GM12878 (cell line): ENCODE data around the gene LIN7B. TPM values are rescaled to one million over a fixed set of nuclear protein-coding genes. Genes with fewer than 3 reads are reported as not detected.

Source experiments
- ATAC-seq: fragments of 200-7000 bp; cut with Tn5 transposase; 3 replicates; pipeline ENCODE4 v1.9.1; 2020; ENCODE audit warnings: mild to moderate bottlenecking, moderate library complexity
- BruUV-seq: library from RNA; stranded (reverse); fragments of 400-500 nt; replicated peaks from 2 replicates; lab custom pipeline; 2021; lab: Mats Ljungman, UMichigan
- CTCF ChIA-PET: fragments of 300-600 bp; sonication (Branson Sonifier 250); formaldehyde crosslinking; extraction: SDS; loops from one replicate; lab custom pipeline; 2021; ENCODE audit warnings: inconsistent platforms; lab: Yijun Ruan, JAX
- POLR2A ChIA-PET: fragments of 350-600 bp; formaldehyde crosslinking; extraction: SDS; loops from one replicate; lab custom pipeline; 2021; ENCODE audit warnings: inconsistent platforms; lab: Charles Lee
- RAD21 ChIA-PET: fragments of 300-600 bp; sonication (Branson Sonifier 250); formaldehyde crosslinking; loops from one replicate; lab custom pipeline; 2023; ENCODE audit warnings: antibody characterized with exemption; ENCODE audit not compliant: unreplicated experiment; lab: Charles Lee
- SMC1A ChIA-PET: fragments of 300-600 bp; sonication (Branson Sonifier 250); formaldehyde crosslinking; loops from one replicate; lab custom pipeline; 2023; ENCODE audit not compliant: unreplicated experiment, uncharacterized antibody; lab: Charles Lee
- DNase-seq: peaks from one replicate; pipeline ENCODE4 v3.0.0-alpha.2; 2011; ENCODE audit warnings: low read depth, low spot score
- FAIRE-seq: peaks from 3 replicates; lab custom pipeline; 2011; peaks lifted over from hg19 to GRCh38; lab: Jason Lieb, UNC
- H2AFZ ChIP-seq: 2 replicates; pipeline ENCODE4 v1.6.0; 2011; ENCODE audit warnings: low read depth, low read length, control low read depth; ENCODE audit not compliant: control insufficient read depth
- H3K27ac ChIP-seq: 2 replicates; pipeline ENCODE4 v1.5.1; 2011; ENCODE audit warnings: control low read depth; ENCODE audit not compliant: control insufficient read depth, insufficient read depth
- H3K27me3 ChIP-seq, 2 experiments: replicated peaks in 1 of 2; 2 replicates each; pipeline versions ENCODE4 v1.6.0 to v1.6.1; 2011; ENCODE audit warnings: low read length in 1 of 2; ENCODE audit not compliant: control insufficient read depth in 2 of 2, insufficient read depth in 2 of 2
- H3K36me3 ChIP-seq, 2 experiments: 2 replicates each; pipeline ENCODE4 v1.5.1; 2011; ENCODE audit warnings: low read length in 1 of 2; ENCODE audit not compliant: control insufficient read depth in 2 of 2, insufficient read depth in 2 of 2
- H3K4me1 ChIP-seq: 2 replicates; pipeline ENCODE4 v1.6.1; 2011; ENCODE audit warnings: mild to moderate bottlenecking, low read length, moderate library complexity, mixed read lengths; ENCODE audit not compliant: control insufficient read depth, insufficient read depth
- H3K4me2 ChIP-seq: 2 replicates; pipeline ENCODE4 v1.6.0; 2011; ENCODE audit warnings: control low read depth; ENCODE audit not compliant: control insufficient read depth, insufficient read depth
- H3K4me3 ChIP-seq: fragments of 200-600 bp; sonication (generic); 2 replicates; pipeline ENCODE4 v1.5.1; 2016
- H3K79me2 ChIP-seq: 2 replicates; pipeline ENCODE4 v1.6.0; 2011; ENCODE audit warnings: low read length; ENCODE audit not compliant: control insufficient read depth, insufficient read depth
- H3K9ac ChIP-seq: 2 replicates; pipeline ENCODE4 v1.8.0; 2011; ENCODE audit warnings: low read length, control low read depth, mixed read lengths; ENCODE audit not compliant: control insufficient read depth, insufficient read depth
- H3K9me3 ChIP-seq: replicated peaks from 3 replicates; pipeline ENCODE4 v1.5.1; 2011; ENCODE audit warnings: mild to moderate bottlenecking, low read length; ENCODE audit not compliant: control insufficient read depth, insufficient read depth
- H4K20me1 ChIP-seq: 2 replicates; pipeline ENCODE4 v1.6.0; 2011; ENCODE audit not compliant: control insufficient read depth, insufficient read depth
- BHLHE40 ChIP-seq, 2 experiments: fragments of 450-650 bp in 1 of 2; IDR thresholded peaks; 2 replicates each; pipeline ENCODE4 v1.6.1; 2011 to 2017; ENCODE audit warnings: low read depth in 2 of 2, borderline replicate concordance in 1 of 2, improper control_type of control experiment in 1 of 2, low read length in 1 of 2, mild to moderate bottlenecking in 1 of 2
- BRCA1 ChIP-seq: IDR thresholded peaks from 2 replicates; pipeline ENCODE4 v1.6.1; 2011; ENCODE audit warnings: low read depth, low read length, improper control_type of control experiment
- NFYA ChIP-seq: IDR thresholded peaks from 2 replicates; pipeline ENCODE4 v1.6.1; 2011; ENCODE audit warnings: low read depth, mild to moderate bottlenecking, low read length, improper control_type of control experiment, borderline replicate concordance
- RELA ChIP-seq: fragments of 450-650 bp; IDR thresholded peaks from 2 replicates; pipeline ENCODE4 v1.8.0; 2014; ENCODE audit warnings: borderline replicate concordance; ENCODE audit not compliant: partially characterized antibody
- WGBS: methylation state at CpG from one replicate; pipeline ENCODE4 v1.1.6; 2016; ENCODE audit warnings: low lambda C conversion rate; ENCODE audit not compliant: insufficient replicate concordance, insufficient coverage; ENCODE audit errors: missing lambda C conversion rate; 5-methylcytosine and 5-hydroxymethylcytosine counted together
- in situ Hi-C: fragments of 300-500 bp; cut with MboI; formaldehyde crosslinking; loops from 9 replicates; pipeline ENCODE4 v1.14.3; 2018; ENCODE audit warnings: mixed read lengths
- intact Hi-C: fragments of 100-400 bp; cut with micrococcal nuclease; formaldehyde crosslinking; loops from one replicate; pipeline ENCODE4 v1.14.2; 2022; ENCODE audit not compliant: unreplicated experiment
- polyA plus RNA-seq, 11 experiments: library from polyadenylated mRNA; depleted of rRNA in 4 of 11; unstranded in 6 of 11; stranded (reverse) in 5 of 11; fragments of >200 nt; fragmentation: Nextera tagmentation in 4 of 11; fragmentation: Illumina TruSeq in 1 of 11; extraction: Ambion mirVana in 4 of 11; extraction: Trizol in 1 of 11; gene quantifications; 1 replicate in 1 of 11; 2 replicates in 10 of 11; pipeline versions ENCODE4 v1.2.1 to v1.2.3, GENCODE V29; 2011 to 2016; ENCODE audit warnings: inconsistent platforms in 2 of 11, missing spikeins in 2 of 11, low read depth in 1 of 11
- total RNA-seq, 4 experiments: library from RNA; depleted of rRNA in 3 of 4; stranded (reverse); fragments of >200 nt in 3 of 4; fragmentation: Illumina TruSeq in 1 of 4; extraction: Trizol in 1 of 4; gene quantifications; 2 replicates each; pipeline versions ENCODE4 v1.2.1 to v1.2.3, GENCODE V29; 2013 to 2021
- TF ChIP-seq, protein P1 (sequence below): IDR thresholded peaks from 2 replicates; pipeline ENCODE4 v1.6.1; 2012; ENCODE audit warnings: mild to moderate bottlenecking, low read depth, low read length

The LIN7B gene
- total and polyA plus RNA-seq, 10 of the 15 experiments (the other 5 are each of a cell fraction or from before 2014, with no cell fraction given) = 0.15 to 3.5 (median 1.6) TPM; not detected in 2

DNA sequence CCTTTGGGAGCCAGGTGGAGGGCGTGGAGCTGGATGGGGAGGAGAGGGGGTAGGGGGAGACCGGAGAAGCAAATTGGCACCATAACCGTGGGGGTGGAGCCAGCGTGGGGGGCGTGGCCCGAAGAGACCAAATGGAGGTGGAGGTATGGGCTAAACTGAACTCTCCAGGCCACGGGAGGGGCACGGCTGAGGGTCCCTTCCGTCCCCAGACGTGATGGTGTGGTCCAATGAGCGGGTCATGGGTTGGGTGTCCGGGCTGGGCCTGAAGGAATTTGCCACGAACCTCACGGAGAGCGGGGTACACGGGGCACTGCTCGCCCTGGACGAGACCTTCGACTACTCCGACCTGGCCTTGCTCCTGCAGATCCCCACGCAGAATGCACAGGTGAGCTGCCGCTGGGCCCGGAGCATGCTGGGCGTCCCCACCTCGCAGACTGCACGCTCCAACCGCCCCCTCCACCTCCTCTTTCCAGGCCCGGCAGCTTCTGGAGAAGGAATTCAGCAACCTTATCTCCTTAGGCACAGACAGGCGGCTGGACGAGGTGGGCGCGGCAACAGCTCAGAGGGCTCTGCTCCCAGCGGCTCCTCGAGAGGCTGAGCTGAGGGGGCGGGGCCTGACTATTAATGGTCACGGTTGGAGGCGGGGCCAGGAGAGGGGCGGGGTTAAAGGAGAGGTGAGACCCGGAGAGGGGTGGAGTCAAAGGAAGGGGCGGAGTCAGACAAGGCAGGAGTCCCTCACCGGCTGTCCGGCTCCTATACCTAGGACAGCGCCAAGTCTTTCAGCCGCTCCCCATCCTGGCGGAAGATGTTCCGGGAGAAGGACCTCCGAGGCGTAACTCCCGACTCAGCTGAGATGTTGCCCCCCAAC lies 34.8 kb downstream of the LIN7B start:
- intact Hi-C loops (loop anchor here (5.0 kb wide), 1 partner anchor 58 kb away; no protein-coding TSS in a partner anchor), in situ Hi-C loops (no loop called here)
- H3K9me3 ChIP-seq = peaks cover 4% of the 10 kb centered on the region; the same call in 2 of the 3 replicates
- H3K27me3 ChIP-seq = peaks cover 6 to 22% of the 10 kb centered on the region in 2 experiments
- 20% methylated on average over 42 of the region's 49 CpGs for WGBS
- no TSS peak for BruUV-seq
- no peak overlapping the region for H3K4me3 ChIP-seq
- RAD21 ChIA-PET = interaction anchor here (1.0 kb wide), 1 partner anchor 52 kb away, joined by 4 read pairs; no protein-coding TSS in a partner anchor
- no peak overlapping the region for H2AFZ ChIP-seq
- peak; percentile 41 for FAIRE-seq
- SMC1A ChIA-PET = no interaction called here
- TF ChIP-seq RELA = no peak
- TF ChIP-seq BHLHE40 (IDR thresholded peaks at IDR 0.05; ENCODE audit: borderline replicate concordance in 1 of 2, low read depth in 2 of 2, low read length in 1 of 2) = 0 out of 4 replicates have a peak, but pooled peaks of 1 of the 2 experiments have one; percentile 2
- TF ChIP-seq NFYA = no peak
- TF ChIP-seq BRCA1 = no peak
- TF ChIP-seq, protein P1, sequence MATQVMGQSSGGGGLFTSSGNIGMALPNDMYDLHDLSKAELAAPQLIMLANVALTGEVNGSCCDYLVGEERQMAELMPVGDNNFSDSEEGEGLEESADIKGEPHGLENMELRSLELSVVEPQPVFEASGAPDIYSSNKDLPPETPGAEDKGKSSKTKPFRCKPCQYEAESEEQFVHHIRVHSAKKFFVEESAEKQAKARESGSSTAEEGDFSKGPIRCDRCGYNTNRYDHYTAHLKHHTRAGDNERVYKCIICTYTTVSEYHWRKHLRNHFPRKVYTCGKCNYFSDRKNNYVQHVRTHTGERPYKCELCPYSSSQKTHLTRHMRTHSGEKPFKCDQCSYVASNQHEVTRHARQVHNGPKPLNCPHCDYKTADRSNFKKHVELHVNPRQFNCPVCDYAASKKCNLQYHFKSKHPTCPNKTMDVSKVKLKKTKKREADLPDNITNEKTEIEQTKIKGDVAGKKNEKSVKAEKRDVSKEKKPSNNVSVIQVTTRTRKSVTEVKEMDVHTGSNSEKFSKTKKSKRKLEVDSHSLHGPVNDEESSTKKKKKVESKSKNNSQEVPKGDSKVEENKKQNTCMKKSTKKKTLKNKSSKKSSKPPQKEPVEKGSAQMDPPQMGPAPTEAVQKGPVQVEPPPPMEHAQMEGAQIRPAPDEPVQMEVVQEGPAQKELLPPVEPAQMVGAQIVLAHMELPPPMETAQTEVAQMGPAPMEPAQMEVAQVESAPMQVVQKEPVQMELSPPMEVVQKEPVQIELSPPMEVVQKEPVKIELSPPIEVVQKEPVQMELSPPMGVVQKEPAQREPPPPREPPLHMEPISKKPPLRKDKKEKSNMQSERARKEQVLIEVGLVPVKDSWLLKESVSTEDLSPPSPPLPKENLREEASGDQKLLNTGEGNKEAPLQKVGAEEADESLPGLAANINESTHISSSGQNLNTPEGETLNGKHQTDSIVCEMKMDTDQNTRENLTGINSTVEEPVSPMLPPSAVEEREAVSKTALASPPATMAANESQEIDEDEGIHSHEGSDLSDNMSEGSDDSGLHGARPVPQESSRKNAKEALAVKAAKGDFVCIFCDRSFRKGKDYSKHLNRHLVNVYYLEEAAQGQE = peak; percentile 59; the same call in 1 of the 2 replicates
- TF ChIP-seq, all 136 proteins: peak for 2
- Histone ChIP-seq H3K4me2 (peak overlapping the region; percentile 82; the same call in 1 of the 2 replicates), H3K79me2 (no peaks in the 10 kb centered on the region), H3K27ac (no peak overlapping the region), H3K4me1 (peaks cover 10% of the 10 kb centered on the region), H3K36me3 (no peaks in the 10 kb centered on the region), H4K20me1 (no peaks in the 10 kb centered on the region), H3K9ac (no peak overlapping the region)
- peak; percentile 71 for ATAC-seq
- ChIA-PET POLR2A (interaction anchor here (0.6 kb wide), 2 partner anchors 22 to 28 kb away, joined by 3 to 4 read pairs; no protein-coding TSS in a partner anchor), CTCF (interaction anchor here (0.7 to 6.0 kb wide), 3 partner anchors 35 to 50 kb away, joined by 3 to 54 read pairs (median 9); partner anchors contain the start of gene LIN7B)
- no peak for DNase-seq
